PC-9 (cell line): ENCODE results near the gene AEN. TPM values are rescaled to one million over a fixed set of nuclear protein-coding genes. Genes with fewer than 3 reads are reported as not detected.

Experiments used
- BruUV-seq: library from RNA; stranded (reverse); fragments of 400-500 nt; replicated peaks from 2 replicates; lab custom pipeline; 2021; lab: Mats Ljungman, UMichigan
- CTCF ChIA-PET: fragments of 300-600 bp; sonication (Branson Sonifier 250); formaldehyde crosslinking; loops from one replicate; lab custom pipeline; 2022; ENCODE audit warnings: antibody characterized with exemption; lab: Charles Lee
- POLR2A ChIA-PET: fragments of 300-600 bp; sonication (Branson Sonifier 250); formaldehyde crosslinking; loops from one replicate; lab custom pipeline; 2022; ENCODE audit warnings: antibody characterized with exemption; ENCODE audit not compliant: unreplicated experiment; lab: Charles Lee
- DNase-seq, 2 experiments: peaks; one replicate each; pipeline versions ENCODE4 v3.0.0 to v3.0.0-alpha.2; 2015 to 2022; ENCODE audit warnings: mixed read lengths in 1 of 2
- H2AFZ ChIP-seq: fragments of 200-600 bp; sonication (generic); 2 replicates; pipeline ENCODE4 v1.8.1; 2017; ENCODE audit warnings: antibody characterized with exemption
- H3F3A ChIP-seq: fragments of 200-600 bp; sonication (generic); 2 replicates; pipeline ENCODE4 v1.8.1; 2017; ENCODE audit warnings: antibody characterized with exemption, mild to moderate bottlenecking, low read depth; ENCODE audit not compliant: insufficient read depth
- H3K27ac ChIP-seq: fragments of 200-600 bp; sonication (generic); 2 replicates; pipeline ENCODE4 v1.6.1; 2016; ENCODE audit warnings: mixed run types
- H3K27me3 ChIP-seq: fragments of 200-600 bp; sonication (generic); 2 replicates; pipeline ENCODE4 v1.6.1; 2016; ENCODE audit warnings: low read depth, mixed run types; ENCODE audit not compliant: insufficient read depth
- H3K36me3 ChIP-seq: fragments of 200-600 bp; sonication (generic); 2 replicates; pipeline ENCODE4 v1.6.1; 2016; ENCODE audit warnings: low read depth, mixed run types
- H3K4me1 ChIP-seq: fragments of 200-600 bp; sonication (generic); replicated peaks from 2 replicates; pipeline ENCODE4 v1.6.1; 2016; ENCODE audit warnings: mixed run types; ENCODE audit not compliant: insufficient read depth
- H3K4me2 ChIP-seq: fragments of 200-600 bp; sonication (generic); 2 replicates; pipeline ENCODE4 v1.6.1; 2017; ENCODE audit warnings: mixed run types
- H3K4me3 ChIP-seq: fragments of 200-600 bp; sonication (generic); 2 replicates; pipeline ENCODE4 v1.6.1; 2016; ENCODE audit warnings: mixed run types
- H3K79me2 ChIP-seq: fragments of 200-600 bp; sonication (generic); 2 replicates; pipeline ENCODE4 v1.6.1; 2017; ENCODE audit warnings: low read depth, mixed run types
- H3K9me2 ChIP-seq: fragments of 200-600 bp; sonication (generic); 2 replicates; pipeline ENCODE4 v1.8.1; 2017; ENCODE audit warnings: mild to moderate bottlenecking; ENCODE audit not compliant: insufficient read depth
- H3K9me3 ChIP-seq: fragments of 200-600 bp; sonication (generic); 2 replicates; pipeline ENCODE4 v1.8.1; 2016; ENCODE audit warnings: low read depth; ENCODE audit not compliant: insufficient read depth
- H4K20me1 ChIP-seq: fragments of 200-600 bp; sonication (generic); 2 replicates; pipeline ENCODE4 v1.8.1; 2017; ENCODE audit not compliant: insufficient read depth
- CTCF ChIP-seq: fragments of 200-600 bp; sonication (generic); conservative IDR thresholded peaks from 2 replicates; pipeline ENCODE4 v1.6.1; 2017; ENCODE audit warnings: mixed run types, antibody characterized with exemption, mild to moderate bottlenecking, moderate library complexity
- EZH2 ChIP-seq: fragments of 200-600 bp; sonication (generic); IDR thresholded peaks from 2 replicates; pipeline ENCODE4 v1.8.0; 2017; ENCODE audit warnings: antibody characterized with exemption, low read depth
- intact Hi-C: fragments of 100-400 bp; cut with micrococcal nuclease; formaldehyde crosslinking; loops from one replicate; pipeline ENCODE4 v1.10.0; 2022; ENCODE audit not compliant: unreplicated experiment
- total RNA-seq: library from RNA; stranded (reverse); gene quantifications from 2 replicates; pipeline ENCODE4 v1.2.3, GENCODE V29; 2021

AEN gene
- total RNA-seq, 1 experiment from 2014 or later: 7.8 TPM

- H3K27ac ChIP-seq: no peak overlapping the region
- no peak overlapping the region for H3K4me3 ChIP-seq
- no peak overlapping the region for H3K4me2 ChIP-seq
- no peak for TF ChIP-seq EZH2
- no peak for TF ChIP-seq CTCF
- no peaks in the 10 kb centered on the region for H3K79me2 ChIP-seq
- H2AFZ ChIP-seq: no peak overlapping the region
- ChIA-PET POLR2A (no interaction called here), CTCF (no interaction called here)
- H3F3A ChIP-seq: no peaks in the 10 kb centered on the region
- H3K9me2 ChIP-seq: no peaks in the 10 kb centered on the region
- intact Hi-C loops: no loop called here
- no peaks in the 10 kb centered on the region for H3K36me3 ChIP-seq
- no peaks in the 10 kb centered on the region for H3K4me1 ChIP-seq
- H3K27me3 ChIP-seq: peaks cover 52% of the 10 kb centered on the region
- no peak for DNase-seq
- H4K20me1 ChIP-seq: no peaks in the 10 kb centered on the region
- no peaks in the 10 kb centered on the region for H3K9me3 ChIP-seq
- no TSS peak for BruUV-seq
These were observed 17.3 kb upstream of the AEN start for GRCh38 chr15:88603885-88604284.

GRCh38 chr15:88604381-88605188 lies 16.6 kb upstream of the AEN start:
- Histone ChIP-seq H3K27ac (no peak overlapping the region), H3K4me1 (no peaks in the 10 kb centered on the region), H3K36me3 (no peaks in the 10 kb centered on the region), H3K4me2 (no peak overlapping the region), H3K4me3 (no peak overlapping the region), H3K9me2 (no peaks in the 10 kb centered on the region), H2AFZ (no peak overlapping the region), H3F3A (no peaks in the 10 kb centered on the region), H4K20me1 (no peaks in the 10 kb centered on the region), H3K79me2 (no peaks in the 10 kb centered on the region), H3K27me3 (peaks cover 57% of the 10 kb centered on the region), H3K9me3 (no peaks in the 10 kb centered on the region)
- CTCF ChIA-PET: no interaction called here
- no TSS peak for BruUV-seq
- intact Hi-C loops: no loop called here
- no peak for DNase-seq
- TF ChIP-seq EZH2 (no peak), CTCF (no peak)
- POLR2A ChIA-PET: no interaction called here

- H2AFZ ChIP-seq: no peak overlapping the region
- H3K4me2 ChIP-seq: no peak overlapping the region
- ChIA-PET CTCF (no interaction called here), POLR2A (no interaction called here)
- H3K9me3 ChIP-seq: no peaks in the 10 kb centered on the region
- peaks cover 61% of the 10 kb centered on the region for H3K27me3 ChIP-seq
- no peaks in the 10 kb centered on the region for H3K79me2 ChIP-seq
- intact Hi-C loops: no loop called here
- H4K20me1 ChIP-seq: no peaks in the 10 kb centered on the region
- DNase-seq: peak in 1 of 2 experiments; percentile 15
- no peaks in the 10 kb centered on the region for H3K36me3 ChIP-seq
- no peak overlapping the region for H3K4me3 ChIP-seq
- H3K9me2 ChIP-seq: no peaks in the 10 kb centered on the region
- no peaks in the 10 kb centered on the region for H3K4me1 ChIP-seq
- H3K27ac ChIP-seq: no peak overlapping the region
- no TSS peak for BruUV-seq
- no peaks in the 10 kb centered on the region for H3F3A ChIP-seq
- TF ChIP-seq EZH2: no peak
- no peak for TF ChIP-seq CTCF
These were observed 15.7 kb upstream of the AEN start for GRCh38 chr15:88605189-88606069.
